ENCODE measurements around the gene SP3.

DNA sequence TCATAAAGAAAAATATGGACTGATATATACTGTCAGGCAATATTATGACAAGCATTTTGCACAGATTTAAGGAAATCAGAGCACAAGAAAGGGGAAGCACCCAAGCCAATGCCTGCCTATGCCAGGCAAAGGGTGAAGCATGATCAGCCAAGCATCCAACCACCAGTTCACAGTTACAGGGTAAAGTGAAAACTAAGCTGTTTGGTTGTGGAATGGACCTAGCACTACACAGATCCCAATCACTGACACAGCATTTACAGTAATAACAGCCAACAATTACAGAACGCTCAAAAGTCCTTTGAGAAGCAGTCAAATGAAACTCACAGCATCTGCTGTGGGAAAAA is 90.3 kb downstream of the SP3 start:
- TF ChIP-seq CTCF (optimal IDR thresholded peaks at IDR 0.05 in 1 of 3, IDR thresholded peaks at IDR 0.05 in 1 of 3, conservative IDR thresholded peaks at IDR 0.05 in 1 of 3; ENCODE audit: extremely low read depth in 1 of 3, insufficient read depth in 2 of 3, low read length in 3 of 3) = no peak
- TF ChIP-seq EZH2 (IDR thresholded peaks at IDR 0.05; ENCODE audit: low read length) = no peak

All from keratinocyte (primary cell).